Measurements from ENCODE around the gene PRTN3. TPM values are rescaled to one million over a fixed set of nuclear protein-coding genes. Genes with fewer than 3 reads are reported as not detected.

PRTN3 gene
- polyA plus RNA-seq, 1 donor (not counting 4 experiments of a cell fraction or from before 2014, with no cell fraction given), result not detected

DNA sequence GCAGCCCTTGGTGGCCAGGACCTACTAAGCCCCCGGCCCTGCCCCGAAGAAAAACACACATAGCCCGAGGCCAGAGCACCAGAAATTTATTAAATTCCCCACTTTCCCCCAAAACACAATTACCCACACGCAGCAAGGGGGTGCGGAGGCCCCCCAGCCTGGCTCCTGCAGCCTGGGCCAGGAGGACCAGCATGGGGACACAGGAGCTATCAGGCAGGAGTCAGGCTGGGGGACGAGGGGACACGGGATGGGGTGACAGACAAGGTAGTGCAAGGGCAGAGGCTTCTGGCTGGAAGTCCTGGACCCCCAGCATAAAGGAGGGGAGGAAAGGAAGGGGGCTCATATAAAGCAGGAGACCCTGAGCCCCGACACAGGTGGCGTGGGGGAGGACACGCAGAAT, 55.6 kb downstream of the PRTN3 start:
- no peak overlapping the region for H3K4me2 ChIP-seq (ENCODE audit: control insufficient read depth, extremely low read depth, insufficient read depth, low read depth, low read length)
- H3K9ac ChIP-seq (ENCODE audit: control insufficient read depth, extremely low read depth, insufficient read depth, low read length), result no peak overlapping the region
- H3K4me3 ChIP-seq (ENCODE audit: control insufficient read depth in 2 of 3, extremely low read depth in 1 of 3, insufficient read depth in 2 of 3, low read depth in 1 of 3, low read length in 3 of 3), result no peak overlapping the region
- H3K9me3 ChIP-seq (ENCODE audit: control insufficient read depth, low read depth, low read length), result no peaks in the 10 kb centered on the region
- TF ChIP-seq EZH2 (IDR thresholded peaks at IDR 0.05; ENCODE audit: low read length), result no peak
- TF ChIP-seq, protein P1, sequence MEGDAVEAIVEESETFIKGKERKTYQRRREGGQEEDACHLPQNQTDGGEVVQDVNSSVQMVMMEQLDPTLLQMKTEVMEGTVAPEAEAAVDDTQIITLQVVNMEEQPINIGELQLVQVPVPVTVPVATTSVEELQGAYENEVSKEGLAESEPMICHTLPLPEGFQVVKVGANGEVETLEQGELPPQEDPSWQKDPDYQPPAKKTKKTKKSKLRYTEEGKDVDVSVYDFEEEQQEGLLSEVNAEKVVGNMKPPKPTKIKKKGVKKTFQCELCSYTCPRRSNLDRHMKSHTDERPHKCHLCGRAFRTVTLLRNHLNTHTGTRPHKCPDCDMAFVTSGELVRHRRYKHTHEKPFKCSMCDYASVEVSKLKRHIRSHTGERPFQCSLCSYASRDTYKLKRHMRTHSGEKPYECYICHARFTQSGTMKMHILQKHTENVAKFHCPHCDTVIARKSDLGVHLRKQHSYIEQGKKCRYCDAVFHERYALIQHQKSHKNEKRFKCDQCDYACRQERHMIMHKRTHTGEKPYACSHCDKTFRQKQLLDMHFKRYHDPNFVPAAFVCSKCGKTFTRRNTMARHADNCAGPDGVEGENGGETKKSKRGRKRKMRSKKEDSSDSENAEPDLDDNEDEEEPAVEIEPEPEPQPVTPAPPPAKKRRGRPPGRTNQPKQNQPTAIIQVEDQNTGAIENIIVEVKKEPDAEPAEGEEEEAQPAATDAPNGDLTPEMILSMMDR (optimal IDR thresholded peaks at IDR 0.05 in 1 of 3, IDR thresholded peaks at IDR 0.05 in 1 of 3, conservative IDR thresholded peaks at IDR 0.05 in 1 of 3; ENCODE audit: extremely low read depth in 1 of 3, insufficient read depth in 2 of 3, low read length in 3 of 3), result no peak
- dilution Hi-C loops (cut with MboI; ENCODE audit: extremely low pct_ligation_motif_present, low sequenced_read_pairs), result no loop called here
- peaks cover 5 to 11% of the 10 kb centered on the region in 2 experiments for H3K36me3 ChIP-seq (ENCODE audit: control insufficient read depth in 2 of 2, extremely low read depth in 1 of 2, insufficient read depth in 2 of 2, low read length in 2 of 2)
- FAIRE-seq (no peak), DNase-seq (ENCODE audit: low read depth, low spot score) (no peak)
- H4K20me1 ChIP-seq (ENCODE audit: control insufficient read depth, extremely low read depth, insufficient read depth, low read length), result no peaks in the 10 kb centered on the region
- H3K27ac ChIP-seq (ENCODE audit: control insufficient read depth, insufficient read depth, low read length), result no peak overlapping the region
- H2AFZ ChIP-seq (ENCODE audit: control insufficient read depth, low read length), result no peak overlapping the region
- no peaks in the 10 kb centered on the region for H3K27me3 ChIP-seq (ENCODE audit: control insufficient read depth, extremely low read depth, insufficient read depth, low read length)
- H3K79me2 ChIP-seq (ENCODE audit: control insufficient read depth, insufficient read depth, low read length), result no peaks in the 10 kb centered on the region
- no peaks in the 10 kb centered on the region for H3K4me1 ChIP-seq (ENCODE audit: control insufficient read depth, extremely low read depth, insufficient read depth, low read length)
- no peaks in the 10 kb centered on the region for H3K9me1 ChIP-seq (ENCODE audit: control insufficient read depth, extremely low read depth, insufficient read depth, low read length)

DNA sequence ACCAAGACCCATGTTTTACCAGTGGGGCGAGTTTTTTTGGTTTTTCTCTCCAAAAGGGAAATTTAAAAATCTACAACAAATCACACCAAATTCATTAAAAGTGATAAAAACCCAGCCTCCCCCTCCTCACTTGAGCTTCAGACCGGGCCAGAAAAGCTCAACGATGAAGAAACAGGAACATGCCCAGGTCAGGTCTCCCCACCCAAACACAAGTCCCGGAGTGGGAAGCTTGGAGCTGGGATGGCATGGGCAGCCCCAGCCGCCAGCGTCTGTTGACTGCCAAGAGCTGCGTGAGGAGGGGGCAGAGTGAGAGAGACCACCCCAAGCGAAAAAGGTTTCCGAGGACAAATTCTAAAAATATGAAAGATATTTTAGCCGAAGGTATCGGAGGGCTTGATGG, 56.2 kb downstream of the PRTN3 start:
- DNase-seq (ENCODE audit: low read depth, low spot score) (no peak), FAIRE-seq (no peak)
- H3K4me3 ChIP-seq (ENCODE audit: control insufficient read depth in 2 of 3, extremely low read depth in 1 of 3, insufficient read depth in 2 of 3, low read depth in 1 of 3, low read length in 3 of 3), result no peak overlapping the region
- no peaks in the 10 kb centered on the region for H3K4me1 ChIP-seq (ENCODE audit: control insufficient read depth, extremely low read depth, insufficient read depth, low read length)
- H2AFZ ChIP-seq (ENCODE audit: control insufficient read depth, low read length), result no peak overlapping the region
- no peak overlapping the region for H3K27ac ChIP-seq (ENCODE audit: control insufficient read depth, insufficient read depth, low read length)
- no peaks in the 10 kb centered on the region for H3K79me2 ChIP-seq (ENCODE audit: control insufficient read depth, insufficient read depth, low read length)
- peaks cover 5 to 16% of the 10 kb centered on the region in 2 experiments for H3K36me3 ChIP-seq (ENCODE audit: control insufficient read depth in 2 of 2, extremely low read depth in 1 of 2, insufficient read depth in 2 of 2, low read length in 2 of 2)
- dilution Hi-C loops (cut with MboI; ENCODE audit: extremely low pct_ligation_motif_present, low sequenced_read_pairs), result no loop called here
- TF ChIP-seq EZH2 (IDR thresholded peaks at IDR 0.05; ENCODE audit: low read length), result no peak
- TF ChIP-seq, protein P1 (optimal IDR thresholded peaks at IDR 0.05 in 1 of 3, IDR thresholded peaks at IDR 0.05 in 1 of 3, conservative IDR thresholded peaks at IDR 0.05 in 1 of 3; ENCODE audit: extremely low read depth in 1 of 3, insufficient read depth in 2 of 3, low read length in 3 of 3), result no peak
- no peaks in the 10 kb centered on the region for H3K27me3 ChIP-seq (ENCODE audit: control insufficient read depth, extremely low read depth, insufficient read depth, low read length)
- no peaks in the 10 kb centered on the region for H3K9me3 ChIP-seq (ENCODE audit: control insufficient read depth, low read depth, low read length)
- H4K20me1 ChIP-seq (ENCODE audit: control insufficient read depth, extremely low read depth, insufficient read depth, low read length), result no peaks in the 10 kb centered on the region
- no peaks in the 10 kb centered on the region for H3K9me1 ChIP-seq (ENCODE audit: control insufficient read depth, extremely low read depth, insufficient read depth, low read length)
- H3K9ac ChIP-seq (ENCODE audit: control insufficient read depth, extremely low read depth, insufficient read depth, low read length), result no peak overlapping the region
- H3K4me2 ChIP-seq (ENCODE audit: control insufficient read depth, extremely low read depth, insufficient read depth, low read depth, low read length), result no peak overlapping the region
